ENCODE data around the gene GRK1.

GRK1 gene

GRCh38 chr13:113732961-113733950 lies 66.2 kb downstream of the GRK1 start:
- TF ChIP-seq, protein P1, sequence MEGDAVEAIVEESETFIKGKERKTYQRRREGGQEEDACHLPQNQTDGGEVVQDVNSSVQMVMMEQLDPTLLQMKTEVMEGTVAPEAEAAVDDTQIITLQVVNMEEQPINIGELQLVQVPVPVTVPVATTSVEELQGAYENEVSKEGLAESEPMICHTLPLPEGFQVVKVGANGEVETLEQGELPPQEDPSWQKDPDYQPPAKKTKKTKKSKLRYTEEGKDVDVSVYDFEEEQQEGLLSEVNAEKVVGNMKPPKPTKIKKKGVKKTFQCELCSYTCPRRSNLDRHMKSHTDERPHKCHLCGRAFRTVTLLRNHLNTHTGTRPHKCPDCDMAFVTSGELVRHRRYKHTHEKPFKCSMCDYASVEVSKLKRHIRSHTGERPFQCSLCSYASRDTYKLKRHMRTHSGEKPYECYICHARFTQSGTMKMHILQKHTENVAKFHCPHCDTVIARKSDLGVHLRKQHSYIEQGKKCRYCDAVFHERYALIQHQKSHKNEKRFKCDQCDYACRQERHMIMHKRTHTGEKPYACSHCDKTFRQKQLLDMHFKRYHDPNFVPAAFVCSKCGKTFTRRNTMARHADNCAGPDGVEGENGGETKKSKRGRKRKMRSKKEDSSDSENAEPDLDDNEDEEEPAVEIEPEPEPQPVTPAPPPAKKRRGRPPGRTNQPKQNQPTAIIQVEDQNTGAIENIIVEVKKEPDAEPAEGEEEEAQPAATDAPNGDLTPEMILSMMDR (IDR thresholded peaks at IDR 0.05; ENCODE audit: control extremely low read depth, extremely low read depth, low read depth, missing control alignments) = no peak
- POLR2A ChIA-PET = no interaction called here
- no peak for DNase-seq (ENCODE audit: extremely low spot score)
- CTCF ChIA-PET = no interaction called here

DNA sequence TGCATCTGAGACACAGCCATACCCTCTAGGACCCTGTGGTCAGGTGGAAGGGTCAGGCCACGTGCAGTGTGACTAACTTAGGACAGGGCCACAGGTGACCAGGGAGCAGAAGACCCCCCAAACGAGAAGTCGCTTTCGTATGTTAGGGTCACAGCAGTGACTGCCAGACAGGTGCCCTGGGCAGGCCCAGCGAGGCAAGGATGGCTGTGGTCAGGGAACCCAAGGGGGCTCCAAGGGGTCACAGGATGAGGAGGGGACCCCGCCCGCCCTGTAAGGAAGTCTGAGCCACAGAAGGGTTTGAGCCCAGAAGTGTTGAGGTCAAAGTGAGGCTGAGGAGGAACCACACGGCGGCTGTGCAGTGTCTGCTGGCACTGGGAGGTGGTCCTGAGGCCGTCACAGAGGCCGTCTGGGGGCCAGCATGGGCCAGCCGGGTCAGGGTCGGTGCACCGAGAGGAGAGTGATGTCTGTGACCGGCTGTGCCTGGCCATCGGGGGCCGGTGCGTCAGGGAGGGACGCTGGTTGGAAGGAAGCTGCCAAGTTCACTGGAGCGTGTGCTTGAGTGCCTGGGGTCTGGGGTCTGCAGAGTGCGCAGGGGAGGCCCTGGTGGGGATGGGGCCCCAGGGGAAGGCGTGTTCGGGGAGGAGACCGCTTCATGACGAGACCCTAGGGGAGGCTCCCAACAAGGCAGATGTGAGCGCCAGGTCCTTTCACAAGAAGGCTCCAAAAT lies 67.2 kb downstream of the GRK1 start:
- ChIA-PET CTCF (no interaction called here), POLR2A (no interaction called here)
- TF ChIP-seq, protein P1 (IDR thresholded peaks at IDR 0.05; ENCODE audit: control extremely low read depth, extremely low read depth, low read depth, missing control alignments) = no peak

GRCh38 chr13:113734826-113735125 lies 67.8 kb downstream of the GRK1 start:
- ChIA-PET CTCF (no interaction called here), POLR2A (no interaction called here)
- DNase-seq (ENCODE audit: extremely low spot score) = no peak
- TF ChIP-seq, protein P1 (IDR thresholded peaks at IDR 0.05; ENCODE audit: control extremely low read depth, extremely low read depth, low read depth, missing control alignments) = no peak

More for the DNA sequence above, 67.2 kb downstream of the GRK1 start:
- no peak for DNase-seq (ENCODE audit: extremely low spot score)

- no peak for DNase-seq (ENCODE audit: extremely low spot score)
- POLR2A ChIA-PET = no interaction called here
- TF ChIP-seq, protein P1 (IDR thresholded peaks at IDR 0.05; ENCODE audit: control extremely low read depth, extremely low read depth, low read depth, missing control alignments) = no peak
- CTCF ChIA-PET = no interaction called here
Observed at GRCh38 chr13:113735194-113735593, 68.2 kb downstream of the GRK1 start.

- POLR2A ChIA-PET = no interaction called here
- TF ChIP-seq, protein P1 (IDR thresholded peaks at IDR 0.05; ENCODE audit: control extremely low read depth, extremely low read depth, low read depth, missing control alignments) = no peak
- CTCF ChIA-PET = no interaction called here
- DNase-seq (ENCODE audit: extremely low spot score) = no peak
Observed at GRCh38 chr13:113735750-113736149, 68.7 kb downstream of the GRK1 start.

DNA sequence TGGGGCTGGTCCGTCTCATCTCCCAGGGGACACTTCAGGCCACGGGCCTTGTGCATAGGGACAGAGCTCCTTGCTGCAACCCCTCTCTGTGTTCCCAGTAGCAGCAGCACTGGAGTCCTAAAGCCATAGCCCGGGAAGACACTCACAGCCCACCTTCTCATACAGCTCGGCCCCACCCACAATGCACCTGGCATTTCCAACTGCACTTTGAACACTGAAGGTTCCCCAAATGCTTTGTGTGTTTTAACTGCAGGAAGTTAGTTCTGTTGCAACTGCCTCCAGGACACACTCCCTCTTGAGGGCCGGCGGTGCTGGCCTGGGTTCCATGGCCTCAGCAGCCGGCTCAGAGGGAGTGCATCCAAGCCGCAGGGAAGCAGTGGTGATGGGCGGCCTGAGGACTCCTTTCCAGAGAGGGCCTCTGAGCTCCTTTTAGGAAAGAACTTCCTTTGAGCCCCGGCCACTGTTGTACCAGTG lies 69.3 kb downstream of the GRK1 start:
- CTCF ChIA-PET = interaction anchor here (0.7 kb wide), 1 partner anchor 105 kb away, joined by 3 read pairs; no protein-coding TSS in a partner anchor
- DNase-seq (ENCODE audit: extremely low spot score) = no peak
- POLR2A ChIA-PET = no interaction called here
- TF ChIP-seq, protein P1 (IDR thresholded peaks at IDR 0.05; ENCODE audit: control extremely low read depth, extremely low read depth, low read depth, missing control alignments) = no peak
